Prostate gland (tissue), 2 donors: ENCODE results near the gene RBFOX2.

Source experiments
- POLR2A ChIP-seq: fragments of 450-650 bp; IDR thresholded peaks from one replicate; pipeline ENCODE4 v1.6.1; 2016; ENCODE audit warnings: antibody characterized with exemption, mild to moderate bottlenecking
- POLR2AphosphoS5 ChIP-seq: sonication (generic); formaldehyde crosslinking; IDR thresholded peaks from one replicate; pipeline ENCODE4 v1.6.1; 2017; ENCODE audit warnings: antibody characterized with exemption
- TF ChIP-seq, protein P1 (sequence below), 4 experiments: fragments of 200-600 bp in 2 of 4; fragments of 450-650 bp in 2 of 4; sonication (generic) in 2 of 4; IDR thresholded peaks; 1 replicate in 3 of 4; 2 replicates in 1 of 4; pipeline ENCODE4 v1.5.1; 2016 to 2019; ENCODE audit warnings: antibody characterized with exemption in 4 of 4, mild to moderate bottlenecking in 2 of 4, moderate library complexity in 2 of 4

DNA sequence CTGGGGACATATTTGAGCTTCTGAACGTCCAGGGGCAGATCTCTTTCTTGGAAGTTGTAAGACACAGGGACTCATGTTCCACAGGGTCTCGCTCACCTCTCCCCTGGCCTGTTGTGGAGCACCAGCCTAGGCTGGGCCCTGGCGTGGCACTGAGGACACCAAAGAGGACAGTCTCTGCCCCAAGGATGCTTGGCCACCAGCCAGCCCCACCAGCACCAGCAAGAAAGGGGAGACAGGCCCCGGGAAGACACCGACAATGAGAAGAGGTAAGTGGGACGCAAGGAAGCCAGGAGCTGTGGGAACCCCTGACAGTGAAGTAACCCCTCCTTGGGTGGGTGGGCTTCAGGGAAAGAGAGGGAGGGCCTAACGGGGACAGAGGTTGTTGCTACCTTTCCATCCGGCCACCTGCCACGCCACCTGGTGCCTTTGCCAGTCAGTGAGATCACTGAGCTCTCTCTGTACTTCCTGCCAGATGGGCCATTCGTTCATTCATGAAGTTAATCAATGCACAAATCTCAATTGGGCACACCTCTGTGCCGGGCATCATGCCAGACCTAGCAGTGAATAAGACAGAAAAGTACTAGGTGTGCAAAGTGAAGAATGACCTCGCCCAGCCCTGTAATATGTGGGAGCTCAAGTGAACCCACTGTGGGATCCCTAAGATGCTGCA lies 299.9 kb downstream of the RBFOX2 start:
- TF ChIP-seq, protein P1, sequence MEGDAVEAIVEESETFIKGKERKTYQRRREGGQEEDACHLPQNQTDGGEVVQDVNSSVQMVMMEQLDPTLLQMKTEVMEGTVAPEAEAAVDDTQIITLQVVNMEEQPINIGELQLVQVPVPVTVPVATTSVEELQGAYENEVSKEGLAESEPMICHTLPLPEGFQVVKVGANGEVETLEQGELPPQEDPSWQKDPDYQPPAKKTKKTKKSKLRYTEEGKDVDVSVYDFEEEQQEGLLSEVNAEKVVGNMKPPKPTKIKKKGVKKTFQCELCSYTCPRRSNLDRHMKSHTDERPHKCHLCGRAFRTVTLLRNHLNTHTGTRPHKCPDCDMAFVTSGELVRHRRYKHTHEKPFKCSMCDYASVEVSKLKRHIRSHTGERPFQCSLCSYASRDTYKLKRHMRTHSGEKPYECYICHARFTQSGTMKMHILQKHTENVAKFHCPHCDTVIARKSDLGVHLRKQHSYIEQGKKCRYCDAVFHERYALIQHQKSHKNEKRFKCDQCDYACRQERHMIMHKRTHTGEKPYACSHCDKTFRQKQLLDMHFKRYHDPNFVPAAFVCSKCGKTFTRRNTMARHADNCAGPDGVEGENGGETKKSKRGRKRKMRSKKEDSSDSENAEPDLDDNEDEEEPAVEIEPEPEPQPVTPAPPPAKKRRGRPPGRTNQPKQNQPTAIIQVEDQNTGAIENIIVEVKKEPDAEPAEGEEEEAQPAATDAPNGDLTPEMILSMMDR (IDR thresholded peaks at IDR 0.05), result no peak
- TF ChIP-seq POLR2AphosphoS5 (no peak), POLR2A (no peak)
